T-helper 2 cell treated with Interferon-gamma antibody and Interleukin-4, amounts not matched to agents 100 ng/mL and 5 ng/mL, for 36 hours (primary cell): ENCODE measurements around the gene GRIK2. TPM values are rescaled to one million over a fixed set of nuclear protein-coding genes. Genes with fewer than 3 reads are reported as not detected.

Experiments
- intact Hi-C: fragments of 100-400 bp; cut with micrococcal nuclease; formaldehyde crosslinking; loops from one replicate; pipeline ENCODE4 v1.15.1; 2023
- total RNA-seq: library from RNA; stranded (reverse); gene quantifications from 2 replicates; pipeline ENCODE4 v1.2.3, GENCODE V29; 2022

Gene GRIK2
- total RNA-seq, 1 donor from 2014 or later, result not detected

- intact Hi-C loops, result no loop called here
These were observed 383.4 kb downstream of the GRIK2 start for GRCh38 chr6:101776919-101777350.

- intact Hi-C loops, result no loop called here
These were observed 384.1 kb downstream of the GRIK2 start for GRCh38 chr6:101777646-101778045.

- intact Hi-C loops, result no loop called here
These were observed 385.7 kb downstream of the GRIK2 start for GRCh38 chr6:101779051-101779844.

- intact Hi-C loops, result no loop called here
These were observed 389.8 kb downstream of the GRIK2 start for GRCh38 chr6:101783287-101783686.

GRCh38 chr6:101784094-101784493, 390.6 kb downstream of the GRIK2 start:
- intact Hi-C loops, result no loop called here

- intact Hi-C loops, result no loop called here
These were observed 406.0 kb downstream of the GRIK2 start for GRCh38 chr6:101799531-101799930.

- intact Hi-C loops, result no loop called here
These were observed 407.1 kb downstream of the GRIK2 start for GRCh38 chr6:101800598-101800997.

GRCh38 chr6:101803136-101803535, 409.6 kb downstream of the GRIK2 start:
- intact Hi-C loops, result no loop called here

- intact Hi-C loops, result no loop called here
These were observed 412.7 kb downstream of the GRIK2 start for GRCh38 chr6:101806241-101806640.

GRCh38 chr6:101811108-101811507, 417.6 kb downstream of the GRIK2 start:
- intact Hi-C loops, result no loop called here

GRCh38 chr6:101816716-101817115, 423.2 kb downstream of the GRIK2 start:
- intact Hi-C loops, result no loop called here

- intact Hi-C loops, result no loop called here
These were observed 424.5 kb downstream of the GRIK2 start for GRCh38 chr6:101818051-101818450.

GRCh38 chr6:101824551-101825345, 431.2 kb downstream of the GRIK2 start:
- intact Hi-C loops, result no loop called here

GRCh38 chr6:101826269-101826668, 432.8 kb downstream of the GRIK2 start:
- intact Hi-C loops, result no loop called here

GRCh38 chr6:101826678-101827077, 433.2 kb downstream of the GRIK2 start:
- intact Hi-C loops, result no loop called here

- intact Hi-C loops, result no loop called here
These were observed 437.1 kb downstream of the GRIK2 start for GRCh38 chr6:101830501-101831031.

GRCh38 chr6:101832371-101832770, 438.9 kb downstream of the GRIK2 start:
- intact Hi-C loops, result no loop called here

- intact Hi-C loops, result no loop called here
These were observed 446.6 kb downstream of the GRIK2 start for GRCh38 chr6:101840100-101840499.

GRCh38 chr6:101845172-101845571, 451.7 kb downstream of the GRIK2 start:
- intact Hi-C loops, result no loop called here

- intact Hi-C loops, result no loop called here
These were observed 452.1 kb downstream of the GRIK2 start for GRCh38 chr6:101845621-101846020.

GRCh38 chr6:101847690-101848089, 454.2 kb downstream of the GRIK2 start:
- intact Hi-C loops, result no loop called here

GRCh38 chr6:101851911-101852310, 458.4 kb downstream of the GRIK2 start:
- intact Hi-C loops, result no loop called here
